H1 (cell line): Measurements from ENCODE around the gene JAKMIP1. TPM values are rescaled to one million over a fixed set of nuclear protein-coding genes. Genes with fewer than 3 reads are reported as not detected.

Source experiments
- CTCF ChIA-PET: fragments of 300-600 bp; sonication (Branson Sonifier 250); formaldehyde crosslinking; loops from one replicate; lab custom pipeline; 2021; ENCODE audit not compliant: partially characterized antibody; lab: Charles Lee
- POLR2A ChIA-PET: fragments of 300-600 bp; sonication (Branson Sonifier 250); formaldehyde crosslinking; loops from one replicate; lab custom pipeline; 2021; ENCODE audit warnings: inconsistent platforms; ENCODE audit not compliant: partially characterized antibody; lab: Charles Lee
- DNase-seq, 2 experiments: peaks; one replicate each; pipeline versions ENCODE4 v3.0.0 to v3.0.0-alpha.2; 2010 to 2022; ENCODE audit warnings: low spot score in 2 of 2, low read depth in 1 of 2, mixed read lengths in 1 of 2
- FAIRE-seq: peaks from 2 replicates; lab custom pipeline; 2011; peaks lifted over from hg19 to GRCh38; lab: Jason Lieb, UNC
- H2AFZ ChIP-seq: 2 replicates; pipeline ENCODE4 v1.8.1; 2012; ENCODE audit warnings: low read length, inconsistent platforms
- H2AK5ac ChIP-seq: 2 replicates; pipeline ENCODE4 v1.6.1; 2013; ENCODE audit warnings: low read depth, low read length
- H2BK120ac ChIP-seq: replicated peaks from 2 replicates; pipeline ENCODE3; 2013; ENCODE audit warnings: low read depth, low read length, inconsistent platforms
- H2BK12ac ChIP-seq: 2 replicates; pipeline ENCODE4 v1.6.1; 2013; ENCODE audit warnings: low read depth, low read length
- H2BK15ac ChIP-seq: 2 replicates; pipeline ENCODE4 v1.6.1; 2013; ENCODE audit warnings: low read length
- H2BK20ac ChIP-seq: 2 replicates; pipeline ENCODE4 v1.6.1; 2013; ENCODE audit warnings: low read length
- H2BK5ac ChIP-seq: 2 replicates; pipeline ENCODE4 v1.6.1; 2013; ENCODE audit warnings: low read depth, low read length
- H3K14ac ChIP-seq: 2 replicates; pipeline ENCODE4 v1.6.1; 2013; ENCODE audit warnings: inconsistent platforms; ENCODE audit not compliant: insufficient read length
- H3K18ac ChIP-seq: 2 replicates; pipeline ENCODE4 v1.6.1; 2013; ENCODE audit warnings: low read length; ENCODE audit errors: extremely low read depth
- H3K23ac ChIP-seq: 2 replicates; pipeline ENCODE4 v1.6.1; 2013; ENCODE audit warnings: inconsistent platforms; ENCODE audit not compliant: insufficient read length
- H3K23me2 ChIP-seq: 2 replicates; pipeline ENCODE4 v1.6.1; 2013; ENCODE audit warnings: low read depth, low read length
- H3K27ac ChIP-seq: 2 replicates; pipeline ENCODE4 v1.6.1; 2011; ENCODE audit warnings: low read depth, low read length, inconsistent platforms
- H3K27me3 ChIP-seq, 4 experiments: replicated peaks in 1 of 4; 1 replicate in 1 of 4; 2 replicates in 3 of 4; pipeline versions ENCODE4 v1.6.1 to v1.8.1; 2011 to 2013; ENCODE audit warnings: low read length in 3 of 4, mild to moderate bottlenecking in 3 of 4, inconsistent platforms in 2 of 4, mixed read lengths in 2 of 4, moderate library complexity in 1 of 4; ENCODE audit not compliant: control insufficient read depth in 3 of 4, insufficient read depth in 3 of 4; ENCODE audit errors: extremely low read depth in 1 of 4
- H3K36me3 ChIP-seq, 4 experiments: 2 replicates each; pipeline versions ENCODE4 v1.6.1 to v1.8.1; 2011 to 2013; ENCODE audit warnings: mild to moderate bottlenecking in 4 of 4, low read length in 3 of 4, moderate library complexity in 2 of 4, control low read depth in 1 of 4, inconsistent platforms in 1 of 4; ENCODE audit not compliant: insufficient read depth in 4 of 4, control insufficient read depth in 2 of 4
- H3K4ac ChIP-seq: replicated peaks from 2 replicates; pipeline ENCODE3; 2013; ENCODE audit warnings: low read length, low read depth, mixed read lengths, inconsistent platforms; ENCODE audit not compliant: insufficient read length
- H3K4me1 ChIP-seq, 4 experiments: replicated peaks in 1 of 4; 1 replicate in 1 of 4; 2 replicates in 3 of 4; pipeline versions ENCODE4 v1.6.1 to v1.8.1; 2011 to 2013; ENCODE audit warnings: low read length in 3 of 4, inconsistent platforms in 2 of 4, mixed read lengths in 1 of 4; ENCODE audit not compliant: insufficient read depth in 4 of 4, control insufficient read depth in 3 of 4
- H3K4me2 ChIP-seq, 2 experiments: 2 replicates each; pipeline versions ENCODE4 v1.6.1 to v1.8.1; 2011 to 2013; ENCODE audit warnings: low read depth in 2 of 2, low read length in 2 of 2, control low read depth in 1 of 2, inconsistent platforms in 1 of 2, mild to moderate bottlenecking in 1 of 2; ENCODE audit not compliant: insufficient read depth in 1 of 2
- H3K4me3 ChIP-seq, 4 experiments: fragments of 200-600, 300-600 bp in 1 of 4; sonication (generic), shearing (Covaris generic), sonication (Bioruptor Twin) in 1 of 4; 2 replicates each; pipeline versions ENCODE4 v1.5.1 to v1.8.1; 2011 to 2016; ENCODE audit warnings: low read length in 4 of 4, low read depth in 3 of 4, control low read depth in 2 of 4, inconsistent platforms in 2 of 4, mild to moderate bottlenecking in 2 of 4, mixed read lengths in 1 of 4, moderate library complexity in 1 of 4; ENCODE audit not compliant: insufficient read depth in 2 of 4; ENCODE audit errors: extremely low read depth in 1 of 4
- H3K56ac ChIP-seq: replicated peaks from 2 replicates; pipeline ENCODE3; 2013; ENCODE audit warnings: low read depth, mild to moderate bottlenecking, mixed read lengths, low read length, inconsistent platforms; ENCODE audit not compliant: insufficient read length
- H3K79me1 ChIP-seq: 2 replicates; pipeline ENCODE4 v1.6.1; 2013; ENCODE audit warnings: low read depth, low read length, control low read depth
- H3K79me2 ChIP-seq, 2 experiments: 2 replicates each; pipeline versions ENCODE4 v1.6.1 to v1.8.1; 2012 to 2013; ENCODE audit warnings: low read length in 2 of 2, mild to moderate bottlenecking in 2 of 2, inconsistent platforms in 1 of 2; ENCODE audit not compliant: insufficient read depth in 2 of 2, control insufficient read depth in 1 of 2
- H3K9ac ChIP-seq, 4 experiments: replicated peaks in 1 of 4; 1 replicate in 1 of 4; 2 replicates in 3 of 4; pipeline versions ENCODE4 v1.6.1 to v1.8.1; 2011 to 2013; ENCODE audit warnings: low read depth in 3 of 4, low read length in 3 of 4, control low read depth in 2 of 4, mild to moderate bottlenecking in 2 of 4, moderate library complexity in 2 of 4, inconsistent platforms in 1 of 4; ENCODE audit errors: extremely low read depth in 1 of 4
- H3K9me3 ChIP-seq, 2 experiments: 2 replicates each; pipeline versions ENCODE4 v1.6.1 to v1.8.1; 2012 to 2013; ENCODE audit warnings: mild to moderate bottlenecking in 2 of 2, moderate library complexity in 2 of 2, control low read depth in 1 of 2, inconsistent platforms in 1 of 2, low read depth in 1 of 2, low read length in 1 of 2, mixed read lengths in 1 of 2; ENCODE audit not compliant: insufficient read depth in 2 of 2
- H4K20me1 ChIP-seq, 2 experiments: replicated peaks in 1 of 2; 2 replicates each; pipeline versions ENCODE3 to v1.8.1; 2011 to 2013; ENCODE audit warnings: inconsistent platforms in 2 of 2, low read length in 2 of 2, mild to moderate bottlenecking in 1 of 2; ENCODE audit not compliant: insufficient read depth in 2 of 2, control insufficient read depth in 1 of 2
- H4K5ac ChIP-seq: 2 replicates; pipeline ENCODE4 v1.6.1; 2013; ENCODE audit warnings: low read length, low read depth, mixed read lengths, inconsistent platforms; ENCODE audit not compliant: insufficient read length
- H4K8ac ChIP-seq: 2 replicates; pipeline ENCODE4 v1.8.0; 2013; ENCODE audit warnings: mild to moderate bottlenecking, moderate library complexity, low read length, inconsistent platforms; ENCODE audit not compliant: insufficient read depth; ENCODE audit errors: extremely low read depth
- H4K91ac ChIP-seq: replicated peaks from 2 replicates; pipeline ENCODE3; 2013; ENCODE audit warnings: low read length, mixed read lengths, inconsistent platforms; ENCODE audit not compliant: insufficient read length
- ASH2L ChIP-seq: fragments of 200-600, 300-600 bp; sonication (generic); IDR thresholded peaks from one replicate; pipeline ENCODE4 v1.7.1; 2017; ENCODE audit warnings: low read length
- GABPA ChIP-seq: IDR thresholded peaks from 2 replicates; pipeline ENCODE4 v1.6.1; 2011; ENCODE audit warnings: mild to moderate bottlenecking, low read length, moderate library complexity, borderline replicate concordance; ENCODE audit not compliant: insufficient read depth
- JUN ChIP-seq: IDR thresholded peaks from 2 replicates; pipeline ENCODE4 v1.6.1; 2011; ENCODE audit warnings: low read depth, mild to moderate bottlenecking, improper control_type of control experiment, low read length
- NRF1 ChIP-seq: IDR thresholded peaks from 2 replicates; pipeline ENCODE4 v1.6.1; 2011; ENCODE audit warnings: mild to moderate bottlenecking, low read depth, low read length, improper control_type of control experiment
- PHF8 ChIP-seq: fragments of 200-600 bp; sonication (generic); conservative IDR thresholded peaks from 2 replicates; pipeline ENCODE4 v1.7.1; 2012; ENCODE audit warnings: low read depth, mild to moderate bottlenecking, inconsistent platforms, low read length, moderate library complexity
- POLR2A ChIP-seq, 2 experiments: IDR thresholded peaks; 1 replicate in 1 of 2; 2 replicates in 1 of 2; pipeline ENCODE4 v1.6.1; 2011; ENCODE audit warnings: low read depth in 2 of 2, low read length in 2 of 2, mild to moderate bottlenecking in 2 of 2; ENCODE audit errors: control extremely low read depth in 1 of 2
- RBBP5 ChIP-seq: IDR thresholded peaks from 2 replicates; pipeline ENCODE4 v1.7.1; 2012; ENCODE audit warnings: low read depth, mild to moderate bottlenecking, inconsistent platforms, low read length, moderate library complexity, borderline replicate concordance
- RFX5 ChIP-seq: IDR thresholded peaks from 2 replicates; pipeline ENCODE4 v1.6.1; 2011; ENCODE audit warnings: low read depth, low read length, improper control_type of control experiment, borderline replicate concordance
- RXRA ChIP-seq: IDR thresholded peaks from 2 replicates; pipeline ENCODE4 v1.6.1; 2011; ENCODE audit warnings: low read depth, mild to moderate bottlenecking, low read length, moderate library complexity; ENCODE audit not compliant: insufficient read depth
- SIRT6 ChIP-seq: IDR thresholded peaks from one replicate; pipeline ENCODE4 v1.7.1; 2012; ENCODE audit warnings: low read length, inconsistent platforms
- SP1 ChIP-seq: IDR thresholded peaks from 2 replicates; pipeline ENCODE4 v1.6.1; 2011; ENCODE audit warnings: low read depth, low read length
- SP2 ChIP-seq: IDR thresholded peaks from 2 replicates; pipeline ENCODE4 v1.6.1; 2012; ENCODE audit warnings: mild to moderate bottlenecking, low read length, inconsistent platforms
- WGBS, 2 experiments: shearing (Covaris generic) in 1 of 2; methylation state at CpG; one replicate each; pipeline versions ENCODE4 v1.1.6 to v1.1.7; 2013 to 2015; ENCODE audit warnings: low lambda C conversion rate in 2 of 2, mixed read lengths in 2 of 2, inconsistent platforms in 1 of 2, low coverage in 1 of 2, missing lambda C conversion rate in 1 of 2; ENCODE audit not compliant: insufficient replicate concordance in 2 of 2, insufficient coverage in 1 of 2, insufficient read length in 1 of 2; ENCODE audit errors: extremely low coverage in 1 of 2, missing lambda C conversion rate in 1 of 2; 5-methylcytosine and 5-hydroxymethylcytosine counted together
- polyA plus RNA-seq, 7 experiments: library from polyadenylated mRNA; depleted of rRNA in 3 of 7; stranded (reverse) in 5 of 7; unstranded in 2 of 7; fragments of >200 nt in 5 of 7; fragments of 200-250 nt in 2 of 7; gene quantifications; 1 replicate in 5 of 7; 2 replicates in 1 of 7; 4 replicates in 1 of 7; pipeline versions ENCODE4 v1.2.1 to v1.2.3, GENCODE V29; 2011 to 2013; ENCODE audit warnings: missing spikeins in 2 of 7, mixed read lengths in 2 of 7
- total RNA-seq: library from RNA; stranded (reverse); fragmentation: NEBNext Ultra II Directional; extraction: Animal tissue kit (Norgen Biotek cat#: 25700); gene quantifications from 2 replicates; pipeline ENCODE4 v1.2.1, GENCODE V29; 2021
- TF ChIP-seq, protein P1 (sequence below): IDR thresholded peaks from 2 replicates; pipeline ENCODE4 v1.6.1; 2012; ENCODE audit warnings: inconsistent platforms

Gene JAKMIP1
- total and polyA plus RNA-seq, 2 of the 8 experiments (the other 6 are each of a cell fraction or from before 2014, with no cell fraction given) = 2.5 to 4.4 TPM

DNA sequence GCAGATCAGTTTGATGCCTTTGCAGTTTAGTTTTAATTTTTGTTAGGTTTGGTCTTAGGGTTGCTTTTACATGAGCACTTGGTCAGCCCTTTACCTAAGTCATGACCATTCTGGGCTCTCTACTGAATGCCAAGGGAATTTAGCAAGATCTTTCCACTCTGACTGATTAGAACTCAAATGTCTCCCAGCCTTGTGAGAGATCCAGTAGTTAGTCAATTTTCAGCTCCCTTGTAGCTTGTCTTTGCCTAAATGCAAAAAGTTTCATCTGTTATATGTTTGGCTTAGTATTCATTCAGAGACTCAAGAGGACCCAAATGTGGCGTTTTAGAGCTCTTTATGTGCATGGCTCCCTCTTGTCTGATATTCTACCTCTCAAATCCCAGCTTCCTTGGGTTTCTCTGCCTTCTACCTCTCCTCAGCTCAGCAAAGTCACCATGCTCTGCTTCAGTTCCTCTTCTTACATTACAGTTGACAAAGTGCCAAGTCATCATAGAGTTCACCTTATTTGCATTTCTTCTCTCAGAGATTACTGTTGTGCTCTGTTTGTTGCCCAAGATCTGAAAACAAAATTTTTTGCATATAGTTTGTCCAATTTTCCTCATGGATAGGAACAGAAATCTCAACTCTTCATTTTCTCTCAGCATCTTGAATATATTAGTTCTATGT, 17.5 kb upstream of the JAKMIP1 start:
- no peak overlapping the region for H2BK12ac ChIP-seq
- H3K9me3 ChIP-seq = no peaks in the 10 kb centered on the region
- no peak overlapping the region for H2BK5ac ChIP-seq
- H3K27me3 ChIP-seq = peaks cover 0 to 11% (median 7%) of the 10 kb centered on the region in 4 experiments; a peak in 5 of 7 replicates
- H3K79me2 ChIP-seq = no peaks in the 10 kb centered on the region
- no peak overlapping the region for H3K14ac ChIP-seq
- no peaks in the 10 kb centered on the region for H3K36me3 ChIP-seq
- FAIRE-seq (peak; percentile 52), DNase-seq (no peak)
- no peak overlapping the region for H3K23ac ChIP-seq
- H4K5ac ChIP-seq = no peak overlapping the region
- peaks cover 8% of the 10 kb centered on the region for H3K23me2 ChIP-seq
- H3K79me1 ChIP-seq = no peaks in the 10 kb centered on the region
- no peak overlapping the region for H4K8ac ChIP-seq
- H3K27ac ChIP-seq = no peak overlapping the region
- H2AFZ ChIP-seq = 0 out of 2 replicates have a peak overlapping the region, but pooled peaks have one; percentile 52
- no peak overlapping the region for H3K4me2 ChIP-seq
- ChIA-PET POLR2A (interaction anchor here (1.2 kb wide), 1 partner anchor 17 kb away, joined by 4 read pairs; no protein-coding TSS in a partner anchor), CTCF (interaction anchor here (0.6 to 2.2 kb wide), 4 partner anchors 11 to 114 kb away, joined by 3 to 5 read pairs (median 3); no protein-coding TSS in a partner anchor)
- no peak overlapping the region for H4K91ac ChIP-seq
- no peak overlapping the region for H3K18ac ChIP-seq
- no peak overlapping the region for H2BK15ac ChIP-seq
- H3K56ac ChIP-seq = no peak overlapping the region
- 83% methylated on average over 1 of the region's 1 CpG; no CpG with 5 or more reads in 1 of the 2 experiments for WGBS, 2 experiments
- H3K4ac ChIP-seq = no peak overlapping the region
- H3K4me1 ChIP-seq = peaks cover 0 to 4% (median 1%) of the 10 kb centered on the region in 4 experiments; a peak in 4 of 7 replicates
- H2BK120ac ChIP-seq = no peak overlapping the region
- no peak overlapping the region for H2AK5ac ChIP-seq
- no peak overlapping the region for H3K9ac ChIP-seq
- peaks cover 0 to 2% of the 10 kb centered on the region in 2 experiments for H4K20me1 ChIP-seq
- no peak overlapping the region for H3K4me3 ChIP-seq
- H2BK20ac ChIP-seq = no peak overlapping the region
- TF ChIP-seq RFX5 (no peak), SP2 (no peak), RXRA (no peak), POLR2A (IDR thresholded peaks at IDR 0.05; ENCODE audit: control extremely low read depth in 1 of 2, low read depth in 2 of 2, low read length in 2 of 2) (no peak), RBBP5 (no peak), GABPA (no peak), JUN (no peak), PHF8 (no peak), SP1 (no peak), NRF1 (no peak), SIRT6 (no peak), ASH2L (no peak)
- TF ChIP-seq, protein P1, sequence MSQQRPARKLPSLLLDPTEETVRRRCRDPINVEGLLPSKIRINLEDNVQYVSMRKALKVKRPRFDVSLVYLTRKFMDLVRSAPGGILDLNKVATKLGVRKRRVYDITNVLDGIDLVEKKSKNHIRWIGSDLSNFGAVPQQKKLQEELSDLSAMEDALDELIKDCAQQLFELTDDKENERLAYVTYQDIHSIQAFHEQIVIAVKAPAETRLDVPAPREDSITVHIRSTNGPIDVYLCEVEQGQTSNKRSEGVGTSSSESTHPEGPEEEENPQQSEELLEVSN = no peak
